A549 (cell line): ENCODE measurements around the gene PLIN5. TPM values are rescaled to one million over a fixed set of nuclear protein-coding genes. Genes with fewer than 3 reads are reported as not detected.

Experiments
- ATAC-seq, 2 experiments: fragments of 200-7000 bp in 1 of 2; fragments of >200 bp in 1 of 2; cut with Nextera tagmentation in 1 of 2; cut with Tn5 transposase in 1 of 2; 3 replicates each; pipeline versions ENCODE4 v1.8.0 to v1.9.1; 2018 to 2020; ENCODE audit warnings: mild to moderate bottlenecking in 1 of 2, moderate library complexity in 1 of 2
- CTCF ChIA-PET: fragments of 300-600 bp; sonication (Branson Sonifier 250); formaldehyde crosslinking; extraction: SDS; loops from one replicate; lab custom pipeline; 2021; ENCODE audit warnings: antibody characterized with exemption, inconsistent platforms; lab: Yijun Ruan, JAX
- POLR2A ChIA-PET: fragments of 350-600 bp; formaldehyde crosslinking; extraction: SDS; loops from one replicate; lab custom pipeline; 2021; ENCODE audit warnings: antibody characterized with exemption, inconsistent platforms; lab: Yijun Ruan, JAX
- DNase-seq, 2 experiments: peaks; one replicate each; pipeline versions ENCODE4 v3.0.0 to v3.0.0-alpha.2; 2011 to 2016; ENCODE audit warnings: low read depth in 1 of 2, low spot score in 1 of 2
- FAIRE-seq: peaks from 2 replicates; lab custom pipeline; 2011; peaks lifted over from hg19 to GRCh38; lab: Jason Lieb, UNC
- H3K27ac ChIP-seq, 2 experiments: fragments of >200 bp; sonication (Bioruptor Twin); formaldehyde crosslinking; 3 replicates each; pipeline ENCODE4 v1.5.1; 2016 to 2017
- H3K4me1 ChIP-seq: fragments of >200 bp; sonication (Bioruptor Twin); formaldehyde crosslinking; 3 replicates; pipeline ENCODE4 v1.6.1; 2016
- H3K4me2 ChIP-seq: fragments of >200 bp; sonication (Bioruptor Twin); formaldehyde crosslinking; 3 replicates; pipeline ENCODE4 v1.6.1; 2016
- H3K4me3 ChIP-seq: fragments of >200 bp; sonication (Bioruptor Twin); formaldehyde crosslinking; 3 replicates; pipeline ENCODE4 v1.5.1; 2016
- H3K9me3 ChIP-seq: fragments of >200 bp; sonication (Bioruptor Twin); formaldehyde crosslinking; 3 replicates; pipeline ENCODE4 v1.6.1; 2016
- ATOH8 ChIP-seq: fragments of 250-450 bp; sonication (Bioruptor Pico); IDR thresholded peaks from 2 replicates; pipeline ENCODE4 v1.5.0; 2020; ENCODE audit warnings: low read depth, mild to moderate bottlenecking, moderate library complexity
- CBX2 ChIP-seq: fragments of 200-600 bp; sonication (generic); IDR thresholded peaks from 2 replicates; pipeline ENCODE4 v1.6.1; 2016; ENCODE audit warnings: low read depth, mild to moderate bottlenecking, borderline replicate concordance
- CEBPB ChIP-seq, 2 experiments: fragments of >200 bp in 1 of 2; sonication (Bioruptor Twin) in 1 of 2; formaldehyde crosslinking in 1 of 2; IDR thresholded peaks; 2 replicates each; pipeline ENCODE4 v1.6.1; 2012 to 2016
- CHD4 ChIP-seq: fragments of 200-600 bp; sonication (generic); IDR thresholded peaks from 2 replicates; pipeline ENCODE4 v1.6.1; 2016; ENCODE audit warnings: antibody characterized with exemption, mild to moderate bottlenecking, borderline replicate concordance
- CTCF ChIP-seq: fragments of >200 bp; sonication (Bioruptor Twin); formaldehyde crosslinking; IDR thresholded peaks from 3 replicates; pipeline ENCODE4 v1.5.1; 2016
- EHF ChIP-seq: fragments of 250-450 bp; sonication (Bioruptor Pico); IDR thresholded peaks from 2 replicates; pipeline ENCODE4 v1.5.0; 2020; ENCODE audit warnings: mild to moderate bottlenecking
- EHMT2 ChIP-seq: fragments of 200-600 bp; sonication (generic); IDR thresholded peaks from 2 replicates; pipeline ENCODE4 v1.6.1; 2016; ENCODE audit warnings: antibody characterized with exemption, low read depth, mild to moderate bottlenecking, moderate library complexity
- ELK1 ChIP-seq: fragments of 150-350 bp; IDR thresholded peaks from 2 replicates; pipeline ENCODE4 v1.6.1; 2014; ENCODE audit warnings: low read depth, mild to moderate bottlenecking, low read length
- ESRRA ChIP-seq: fragments of 150-350 bp; IDR thresholded peaks from 2 replicates; pipeline ENCODE4 v1.6.1; 2014; ENCODE audit warnings: mild to moderate bottlenecking, low read length, borderline replicate concordance
- FOSB ChIP-seq: fragments of 250-450 bp; sonication (Bioruptor Pico); IDR thresholded peaks from 2 replicates; pipeline ENCODE4 v1.5.0; 2020; ENCODE audit warnings: mild to moderate bottlenecking, moderate library complexity
- FOSL2 ChIP-seq, 2 experiments: fragments of 450-650 bp in 1 of 2; fragments of >200 bp in 1 of 2; sonication (Bioruptor Twin) in 1 of 2; formaldehyde crosslinking; IDR thresholded peaks; 2 replicates each; pipeline versions ENCODE4 v1.5.0 to v1.6.1; 2016 to 2020; ENCODE audit warnings: mild to moderate bottlenecking in 1 of 2, moderate library complexity in 1 of 2
- HDAC2 ChIP-seq: fragments of 200-600 bp; sonication (generic); IDR thresholded peaks from 2 replicates; pipeline ENCODE4 v1.6.1; 2016
- HMGXB4 ChIP-seq: fragments of 250-450 bp; sonication (Bioruptor Pico); IDR thresholded peaks from 2 replicates; pipeline ENCODE4 v1.5.0; 2021; ENCODE audit warnings: mild to moderate bottlenecking, moderate library complexity, borderline replicate concordance
- HOXB5 ChIP-seq: fragments of 250-450 bp; sonication (Bioruptor Pico); IDR thresholded peaks from 2 replicates; pipeline ENCODE4 v1.5.0; 2020; ENCODE audit warnings: mild to moderate bottlenecking, moderate library complexity
- JUN ChIP-seq, 2 experiments: fragments of >200 bp; sonication (Bioruptor Twin); formaldehyde crosslinking; IDR thresholded peaks; 2 replicates in 1 of 2; 3 replicates in 1 of 2; pipeline ENCODE4 v1.6.1; 2016 to 2017
- MAX ChIP-seq: IDR thresholded peaks from 2 replicates; pipeline ENCODE4 v1.6.1; 2012
- NFE2L2 ChIP-seq: fragments of 150-350 bp; conservative IDR thresholded peaks from 2 replicates; pipeline ENCODE4 v1.6.1; 2014; ENCODE audit warnings: low read length
- PHF8 ChIP-seq: fragments of 200-600 bp; sonication (generic); IDR thresholded peaks from 2 replicates; pipeline ENCODE4 v1.6.1; 2016; ENCODE audit warnings: low read depth, mild to moderate bottlenecking, antibody characterized with exemption, moderate library complexity, borderline replicate concordance
- POLR2AphosphoS2 ChIP-seq: conservative IDR thresholded peaks from 2 replicates; pipeline ENCODE4 v1.6.1; 2012; ENCODE audit warnings: low read length, improper control_type of control experiment, inconsistent platforms
- REST ChIP-seq: fragments of 200-600 bp; sonication (generic); IDR thresholded peaks from 2 replicates; pipeline ENCODE4 v1.6.1; 2016; ENCODE audit warnings: antibody characterized with exemption, mild to moderate bottlenecking, moderate library complexity
- RFX5 ChIP-seq: fragments of 450-650 bp; IDR thresholded peaks from 2 replicates; pipeline ENCODE4 v1.7.1; 2014; ENCODE audit warnings: antibody characterized with exemption, mild to moderate bottlenecking, moderate library complexity
- RNF2 ChIP-seq: fragments of 200-600 bp; sonication (generic); IDR thresholded peaks from 2 replicates; pipeline ENCODE4 v1.6.1; 2016; ENCODE audit warnings: low read depth, mild to moderate bottlenecking, antibody characterized with exemption, moderate library complexity, borderline replicate concordance
- USF2 ChIP-seq: fragments of 450-650 bp; IDR thresholded peaks from 2 replicates; pipeline ENCODE4 v1.6.1; 2014; ENCODE audit warnings: antibody characterized with exemption
- WGBS: methylation state at CpG from one replicate; pipeline ENCODE4 v1.1.6; 2017; ENCODE audit errors: missing lambda C conversion rate; 5-methylcytosine and 5-hydroxymethylcytosine counted together
- polyA plus RNA-seq, 4 experiments: library from polyadenylated mRNA; depleted of rRNA in 3 of 4; stranded (reverse); fragments of >200 nt; fragmentation: RNase III in 1 of 4; extraction: RNeasy Plus Mini Kit Qiagen cat#74134 plus additional on column Dnase treatment in 1 of 4; gene quantifications; 2 replicates in 3 of 4; 3 replicates in 1 of 4; pipeline ENCODE4 v1.2.3, GENCODE V29; 2011 to 2017

The PLIN5 gene
- polyA plus RNA-seq, 2 of the 4 experiments (the other 2 are of a cell fraction): 0.08 to 0.25 TPM

GRCh38 chr19:4494691-4495064 is 40.3 kb downstream of the PLIN5 start (continued):
- TF ChIP-seq CBX2 (no peak), EHMT2 (no peak), HDAC2 (no peak), RFX5 (no peak), CTCF (no peak), ELK1 (no peak), USF2 (no peak)

GRCh38 chr19:4493929-4494690 is 40.9 kb downstream of the PLIN5 start:
- no peak overlapping the region for H3K4me2 ChIP-seq
- no peak for FAIRE-seq
- POLR2A ChIA-PET: no interaction called here
- no peak overlapping the region for H3K4me3 ChIP-seq
- no peak for ATAC-seq
- WGBS: 91% methylated on average over 51 of the region's 61 CpGs
- no peak overlapping the region for H3K27ac ChIP-seq
- DNase-seq: no peak
- CTCF ChIA-PET: interaction anchor here (0.6 to 1.4 kb wide), 3 partner anchors 12 to 226 kb away, joined by 3 to 5 read pairs (median 5); no protein-coding TSS in a partner anchor
- no peaks in the 10 kb centered on the region for H3K4me1 ChIP-seq
- no peaks in the 10 kb centered on the region for H3K9me3 ChIP-seq
- TF ChIP-seq HOXB5 (CRISPR knock-in tag) (no peak), FOSB (CRISPR knock-in tag) (no peak), CHD4 (no peak), JUN (IDR thresholded peaks at IDR 0.05) (no peak), RNF2 (no peak), NFE2L2 (no peak), MAX (no peak), EHF (CRISPR knock-in tag) (no peak), HDAC2 (no peak), REST (no peak), PHF8 (no peak), USF2 (no peak), ATOH8 (CRISPR knock-in tag) (no peak), ESRRA (no peak), FOSL2 (IDR thresholded peaks at IDR 0.05) (no peak), FOSL2 (CRISPR knock-in tag; IDR thresholded peaks at IDR 0.05) (no peak), POLR2AphosphoS2 (no peak), CEBPB (IDR thresholded peaks at IDR 0.05) (no peak), HMGXB4 (CRISPR knock-in tag) (no peak)
